HG03460 (cell line): ENCODE results near the gene GMPR.

Source experiments
- ATAC-seq: cut with Tn5 transposase; IDR thresholded peaks from one replicate; pipeline ENCODE4 v1.9.1; 2021; ENCODE audit not compliant: unreplicated experiment

GMPR gene

GRCh38 chr6:16270178-16270794, 31.9 kb downstream of the GMPR start:
- ATAC-seq = no peak

GRCh38 chr6:16271428-16271827, 33.0 kb downstream of the GMPR start:
- no peak for ATAC-seq

GRCh38 chr6:16272201-16272600, 33.8 kb downstream of the GMPR start:
- no peak for ATAC-seq

- ATAC-seq = no peak
These were observed 34.9 kb downstream of the GMPR start for GRCh38 chr6:16273256-16273655.

- ATAC-seq = no peak
These were observed 36.1 kb downstream of the GMPR start for GRCh38 chr6:16274483-16274882.

- no peak for ATAC-seq
These were observed 36.6 kb downstream of the GMPR start for GRCh38 chr6:16274885-16275589.

GRCh38 chr6:16277101-16277981, 39.0 kb downstream of the GMPR start:
- peak; percentile 64 for ATAC-seq

- no peak for ATAC-seq
These were observed 39.8 kb downstream of the GMPR start for GRCh38 chr6:16278048-16278724.

GRCh38 chr6:16278750-16279149, 40.4 kb downstream of the GMPR start:
- ATAC-seq = no peak

- no peak for ATAC-seq
These were observed 40.9 kb downstream of the GMPR start for GRCh38 chr6:16279243-16279642.

- no peak for ATAC-seq
These were observed 44.0 kb downstream of the GMPR start for GRCh38 chr6:16282370-16282769.

GRCh38 chr6:16284472-16284871, 46.1 kb downstream of the GMPR start:
- no peak for ATAC-seq

GRCh38 chr6:16285467-16286150, 47.2 kb downstream of the GMPR start:
- no peak for ATAC-seq

- no peak for ATAC-seq
These were observed 47.8 kb downstream of the GMPR start for GRCh38 chr6:16286151-16286522.

- ATAC-seq = no peak
These were observed 49.8 kb downstream of the GMPR start for GRCh38 chr6:16288163-16288562.

GRCh38 chr6:16291739-16292138, 53.4 kb downstream of the GMPR start:
- ATAC-seq = no peak

- ATAC-seq = no peak
These were observed 54.0 kb downstream of the GMPR start for GRCh38 chr6:16292432-16292831.

GRCh38 chr6:16292942-16293341, 54.6 kb downstream of the GMPR start:
- ATAC-seq = no peak

- no peak for ATAC-seq
These were observed 56.0 kb downstream of the GMPR start for GRCh38 chr6:16294371-16294770.

- no peak for ATAC-seq
These were observed 56.7 kb downstream of the GMPR start for GRCh38 chr6:16295060-16295459.

GRCh38 chr6:16295471-16295870, 57.1 kb downstream of the GMPR start:
- no peak for ATAC-seq
